ENCODE results near the gene SNAP47. TPM values are rescaled to one million over a fixed set of nuclear protein-coding genes. Genes with fewer than 3 reads are reported as not detected.
A peak's percentile ranks its signal among the peaks of the same experiment; 100 is the strongest.

Gene SNAP47
- total and polyA plus RNA-seq, 5 donors from 2014 or later = 26.3 to 60.1 (median 50.4) TPM

DNA sequence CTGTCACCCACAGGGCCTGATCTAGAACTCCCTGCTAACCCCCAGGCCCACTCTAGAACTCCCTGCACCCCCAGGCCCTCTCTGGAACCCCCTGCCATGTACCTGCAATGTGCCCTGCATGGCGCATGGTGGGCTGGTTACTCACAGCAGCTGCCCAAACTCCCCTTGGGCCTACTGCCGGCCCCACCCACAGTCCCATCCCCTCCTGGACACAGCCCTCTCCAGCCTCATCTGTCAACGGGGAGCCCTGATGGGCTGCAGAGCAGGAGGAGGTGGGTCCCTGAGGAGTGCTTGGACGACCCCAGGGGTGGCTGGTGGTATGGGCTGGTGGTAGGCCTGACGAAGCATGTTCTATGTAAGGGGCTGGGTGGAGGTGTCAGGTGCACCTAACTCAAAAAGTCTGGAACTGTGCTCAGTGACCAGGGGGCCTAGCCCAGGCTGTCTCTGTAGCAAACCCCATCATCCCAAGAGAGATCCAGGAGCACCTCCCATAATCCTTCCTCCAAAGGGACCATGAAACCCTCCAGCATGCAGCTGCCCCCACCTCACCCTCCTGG lies 61.2 kb downstream of the SNAP47 start:
- Mint-ChIP-seq H3K9me3 (peaks cover 0 to 1% (median 0%) of the 10 kb centered on the region in 7 donors), H3K36me3 (no peaks in the 10 kb centered on the region), H3K4me1 (peaks cover 0 to 5% (median 1%) of the 10 kb centered on the region in 4 donors), H3K27ac (peak overlapping the region in 1 of 3 donors; percentile 87), H3K27me3 (peaks cover 7% of the 10 kb centered on the region), H3K4me3 (no peak overlapping the region)
- Histone ChIP-seq H3K27me3 (ENCODE audit: control insufficient read depth, insufficient read depth, low read length) (peaks cover 3% of the 10 kb centered on the region), H3K27ac (ENCODE audit: insufficient read depth, low read length, poor library complexity, severe bottlenecking) (no peak overlapping the region), H3K4me1 (ENCODE audit: control insufficient read depth, insufficient read depth, low read length, poor library complexity, severe bottlenecking) (no peaks in the 10 kb centered on the region), H3K4me3 (ENCODE audit: low read depth, low read length) (no peak overlapping the region), H3K36me3 (ENCODE audit: control insufficient read depth, insufficient read depth, low read length) (no peaks in the 10 kb centered on the region), H3K9me3 (ENCODE audit: control insufficient read depth in 2 of 2, low read length in 2 of 2) (no peaks in the 10 kb centered on the region)
- no peak for DNase-seq
- no peak for ATAC-seq (ENCODE audit: low read depth in 2 of 2)

DNA sequence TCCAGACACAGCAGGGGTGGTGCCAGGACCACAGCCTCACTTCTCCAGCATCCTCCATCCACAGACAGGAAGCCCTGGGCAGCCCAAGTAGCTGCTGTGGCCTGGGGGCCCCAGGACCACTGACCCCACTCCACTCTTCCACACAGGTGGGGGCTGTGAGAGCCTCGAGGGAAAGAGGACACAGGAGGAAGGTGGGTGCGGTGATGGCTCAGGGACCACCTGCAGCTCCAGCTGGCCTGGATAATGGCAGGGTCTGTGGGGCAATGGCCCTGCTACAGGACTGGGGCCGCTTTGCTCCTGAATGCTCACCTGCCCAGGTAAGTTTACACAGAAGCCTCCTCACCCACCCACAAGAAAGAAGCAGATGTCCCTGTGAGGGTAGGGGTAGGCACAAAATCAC lies 61.9 kb downstream of the SNAP47 start:
- H3K27ac Mint-ChIP-seq = no peak overlapping the region
- Histone ChIP-seq H3K36me3 (ENCODE audit: control insufficient read depth, insufficient read depth, low read length) (no peaks in the 10 kb centered on the region), H3K4me3 (ENCODE audit: low read depth, low read length) (no peak overlapping the region), H3K9me3 (ENCODE audit: control insufficient read depth in 2 of 2, low read length in 2 of 2) (no peaks in the 10 kb centered on the region), H3K27ac (ENCODE audit: insufficient read depth, low read length, poor library complexity, severe bottlenecking) (no peak overlapping the region), H3K27me3 (ENCODE audit: control insufficient read depth, insufficient read depth, low read length) (peaks cover 3% of the 10 kb centered on the region), H3K4me1 (ENCODE audit: control insufficient read depth, insufficient read depth, low read length, poor library complexity, severe bottlenecking) (no peaks in the 10 kb centered on the region)
- H3K4me3 Mint-ChIP-seq = no peak overlapping the region
- H3K9me3 Mint-ChIP-seq = peaks cover 0 to 1% (median 0%) of the 10 kb centered on the region in 7 donors
- H3K36me3 Mint-ChIP-seq = no peaks in the 10 kb centered on the region
- peaks cover 11% of the 10 kb centered on the region for H3K27me3 Mint-ChIP-seq
- H3K4me1 Mint-ChIP-seq = no peaks in the 10 kb centered on the region
- no peak for DNase-seq
- no peak for ATAC-seq (ENCODE audit: low read depth in 2 of 2)

DNA sequence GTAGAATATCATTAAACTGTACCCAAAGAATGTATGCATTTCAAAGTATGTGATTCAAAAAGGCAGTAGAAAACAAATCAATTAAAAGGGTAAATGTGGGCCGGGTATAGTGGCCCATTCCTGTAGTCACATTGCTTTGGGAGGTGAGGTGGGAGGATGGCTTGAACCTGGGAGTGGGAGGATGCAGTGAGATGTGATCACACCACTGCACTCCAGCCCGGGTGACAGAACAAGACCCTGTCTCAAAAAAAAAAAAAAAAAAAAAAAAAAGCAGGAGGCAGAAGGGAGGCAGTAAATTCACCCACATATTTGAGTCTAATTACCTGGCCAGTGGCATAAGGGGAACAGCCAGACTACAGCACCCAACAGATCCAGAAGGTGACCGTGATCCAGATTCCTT lies 62.4 kb downstream of the SNAP47 start:
- DNase-seq (no peak), ATAC-seq (ENCODE audit: low read depth in 2 of 2) (no peak)
- H3K9me3 Mint-ChIP-seq = peaks cover 0 to 1% (median 0%) of the 10 kb centered on the region in 7 donors
- H3K36me3 Mint-ChIP-seq = no peaks in the 10 kb centered on the region
- peaks cover 3% of the 10 kb centered on the region for H3K27me3 ChIP-seq (ENCODE audit: control insufficient read depth, insufficient read depth, low read length)
- no peak overlapping the region for H3K27ac Mint-ChIP-seq
- no peaks in the 10 kb centered on the region for H3K4me1 ChIP-seq (ENCODE audit: control insufficient read depth, insufficient read depth, low read length, poor library complexity, severe bottlenecking)
- H3K4me3 ChIP-seq (ENCODE audit: low read depth, low read length) = no peak overlapping the region
- H3K4me3 Mint-ChIP-seq = no peak overlapping the region
- H3K27me3 Mint-ChIP-seq = peaks cover 15% of the 10 kb centered on the region
- H3K4me1 Mint-ChIP-seq = no peaks in the 10 kb centered on the region
- H3K27ac ChIP-seq (ENCODE audit: insufficient read depth, low read length, poor library complexity, severe bottlenecking) = no peak overlapping the region
- H3K9me3 ChIP-seq (ENCODE audit: control insufficient read depth in 2 of 2, low read length in 2 of 2) = no peaks in the 10 kb centered on the region
- H3K36me3 ChIP-seq (ENCODE audit: control insufficient read depth, insufficient read depth, low read length) = no peaks in the 10 kb centered on the region

DNA sequence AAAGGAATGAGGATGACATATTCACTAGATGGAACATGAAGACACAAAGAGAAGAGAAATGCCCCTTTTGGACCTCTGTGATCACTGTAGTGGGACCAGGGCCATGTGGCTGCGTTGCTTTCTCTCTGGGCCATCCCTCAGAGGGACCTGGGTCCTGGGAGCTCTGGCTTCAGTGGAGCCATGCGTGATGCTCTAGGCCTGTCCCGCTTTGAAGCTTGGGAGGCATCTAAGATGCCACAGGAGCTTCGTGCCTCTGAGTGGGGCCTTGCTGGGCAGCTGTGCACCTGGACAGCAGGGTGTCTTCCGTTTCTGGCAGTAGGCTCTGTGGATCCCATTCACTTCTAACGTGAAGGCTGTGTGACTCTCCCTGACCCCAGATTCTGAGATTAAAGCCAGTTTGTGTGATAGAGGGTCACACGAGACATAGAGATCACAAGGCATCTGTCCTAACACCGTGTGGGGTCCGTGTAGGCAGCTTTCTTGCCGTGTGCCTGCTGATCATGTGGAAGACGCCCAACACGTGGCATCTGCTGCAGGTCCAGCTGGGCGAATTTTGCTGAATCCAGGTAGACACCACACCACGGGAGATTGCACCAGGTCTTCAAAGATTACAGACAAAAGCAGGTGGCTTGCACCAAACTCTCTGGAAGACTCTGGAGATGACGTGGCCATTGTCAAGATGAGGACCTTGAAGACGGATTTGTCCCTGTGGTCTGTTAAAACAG lies 63.0 kb downstream of the SNAP47 start:
- Histone ChIP-seq H3K9me3 (ENCODE audit: control insufficient read depth in 2 of 2, low read length in 2 of 2) (no peaks in the 10 kb centered on the region), H3K4me1 (ENCODE audit: control insufficient read depth, insufficient read depth, low read length, poor library complexity, severe bottlenecking) (no peaks in the 10 kb centered on the region), H3K36me3 (ENCODE audit: control insufficient read depth, insufficient read depth, low read length) (no peaks in the 10 kb centered on the region), H3K4me3 (ENCODE audit: low read depth, low read length) (no peak overlapping the region), H3K27me3 (ENCODE audit: control insufficient read depth, insufficient read depth, low read length) (peaks cover 3% of the 10 kb centered on the region), H3K27ac (ENCODE audit: insufficient read depth, low read length, poor library complexity, severe bottlenecking) (no peak overlapping the region)
- DNase-seq = no peak
- no peak for ATAC-seq (ENCODE audit: low read depth in 2 of 2)
- peaks cover 0 to 1% (median 0%) of the 10 kb centered on the region in 7 donors for H3K9me3 Mint-ChIP-seq
- H3K4me1 Mint-ChIP-seq = no peaks in the 10 kb centered on the region
- no peak overlapping the region for H3K4me3 Mint-ChIP-seq
- peaks cover 20% of the 10 kb centered on the region for H3K27me3 Mint-ChIP-seq
- no peaks in the 10 kb centered on the region for H3K36me3 Mint-ChIP-seq
- no peak overlapping the region for H3K27ac Mint-ChIP-seq

DNA sequence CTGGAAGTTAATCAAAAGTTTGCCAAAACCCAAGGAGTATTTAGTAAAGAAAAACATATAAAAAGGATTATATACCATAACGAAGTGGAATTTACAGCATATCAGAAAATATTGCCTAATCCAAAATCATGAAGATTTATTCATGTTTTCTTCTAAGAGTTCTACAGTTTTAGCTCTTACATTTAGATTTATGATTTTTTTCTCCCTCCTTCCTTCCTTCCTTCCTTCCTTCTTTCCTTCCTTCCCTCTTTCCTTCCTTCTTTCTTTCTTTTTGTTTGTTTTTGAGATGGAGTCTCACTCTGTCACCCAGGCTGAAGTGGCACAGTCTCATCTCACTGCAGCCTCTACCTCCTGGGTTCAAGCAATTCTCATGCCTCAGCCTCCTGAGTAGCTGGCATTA lies 64.5 kb downstream of the SNAP47 start:
- Histone ChIP-seq H3K9me3 (ENCODE audit: control insufficient read depth in 2 of 2, low read length in 2 of 2) (peaks cover 0 to 6% of the 10 kb centered on the region in 2 experiments), H3K27ac (ENCODE audit: insufficient read depth, low read length, poor library complexity, severe bottlenecking) (no peak overlapping the region), H3K27me3 (ENCODE audit: control insufficient read depth, insufficient read depth, low read length) (peaks cover 8% of the 10 kb centered on the region), H3K4me3 (ENCODE audit: low read depth, low read length) (no peak overlapping the region), H3K4me1 (ENCODE audit: control insufficient read depth, insufficient read depth, low read length, poor library complexity, severe bottlenecking) (no peaks in the 10 kb centered on the region), H3K36me3 (ENCODE audit: control insufficient read depth, insufficient read depth, low read length) (no peaks in the 10 kb centered on the region)
- ATAC-seq (ENCODE audit: low read depth in 2 of 2) (no peak), DNase-seq (no peak)
- Mint-ChIP-seq H3K4me1 (no peaks in the 10 kb centered on the region), H3K4me3 (no peak overlapping the region), H3K27me3 (peaks cover 28% of the 10 kb centered on the region), H3K9me3 (peaks cover 0 to 8% (median under 1%) of the 10 kb centered on the region in 7 donors), H3K27ac (no peak overlapping the region), H3K36me3 (no peaks in the 10 kb centered on the region)

DNA sequence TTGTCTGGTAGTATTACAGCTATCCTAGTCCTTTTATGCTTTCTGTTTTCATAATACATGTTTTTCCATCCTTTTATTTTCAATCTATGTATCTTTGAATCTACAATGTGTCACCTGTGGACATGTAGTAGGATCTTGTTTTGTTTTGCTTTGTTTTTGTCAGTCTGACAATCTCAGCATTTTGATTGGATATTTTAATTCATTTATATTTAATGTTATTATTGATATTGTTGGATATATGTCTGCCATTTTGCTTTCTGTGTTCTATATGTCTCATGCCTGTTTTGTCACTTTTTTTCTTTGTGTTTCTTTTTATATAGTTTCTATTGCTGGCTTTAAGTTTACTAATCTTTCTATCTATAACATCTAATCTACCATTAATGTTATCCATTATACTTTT lies 68.7 kb downstream of the SNAP47 start:
- Histone ChIP-seq H3K4me1 (ENCODE audit: control insufficient read depth, insufficient read depth, low read length, poor library complexity, severe bottlenecking) (peaks cover 4% of the 10 kb centered on the region), H3K27ac (ENCODE audit: insufficient read depth, low read length, poor library complexity, severe bottlenecking) (no peak overlapping the region), H3K4me3 (ENCODE audit: low read depth, low read length) (no peak overlapping the region), H3K36me3 (ENCODE audit: control insufficient read depth, insufficient read depth, low read length) (no peaks in the 10 kb centered on the region), H3K9me3 (ENCODE audit: control insufficient read depth in 2 of 2, low read length in 2 of 2) (peaks cover 0 to 7% of the 10 kb centered on the region in 2 experiments), H3K27me3 (ENCODE audit: control insufficient read depth, insufficient read depth, low read length) (peaks cover 11% of the 10 kb centered on the region)
- H3K27ac Mint-ChIP-seq = no peak overlapping the region
- H3K9me3 Mint-ChIP-seq = peaks cover 0 to 9% (median 2%) of the 10 kb centered on the region in 7 donors
- DNase-seq = no peak
- H3K27me3 Mint-ChIP-seq = peaks cover 36% of the 10 kb centered on the region
- ATAC-seq (ENCODE audit: low read depth in 2 of 2) = no peak
- no peak overlapping the region for H3K4me3 Mint-ChIP-seq
- H3K4me1 Mint-ChIP-seq = peaks cover 0 to 2% (median 0%) of the 10 kb centered on the region in 4 donors
- peaks cover 4% of the 10 kb centered on the region for H3K36me3 Mint-ChIP-seq

DNA sequence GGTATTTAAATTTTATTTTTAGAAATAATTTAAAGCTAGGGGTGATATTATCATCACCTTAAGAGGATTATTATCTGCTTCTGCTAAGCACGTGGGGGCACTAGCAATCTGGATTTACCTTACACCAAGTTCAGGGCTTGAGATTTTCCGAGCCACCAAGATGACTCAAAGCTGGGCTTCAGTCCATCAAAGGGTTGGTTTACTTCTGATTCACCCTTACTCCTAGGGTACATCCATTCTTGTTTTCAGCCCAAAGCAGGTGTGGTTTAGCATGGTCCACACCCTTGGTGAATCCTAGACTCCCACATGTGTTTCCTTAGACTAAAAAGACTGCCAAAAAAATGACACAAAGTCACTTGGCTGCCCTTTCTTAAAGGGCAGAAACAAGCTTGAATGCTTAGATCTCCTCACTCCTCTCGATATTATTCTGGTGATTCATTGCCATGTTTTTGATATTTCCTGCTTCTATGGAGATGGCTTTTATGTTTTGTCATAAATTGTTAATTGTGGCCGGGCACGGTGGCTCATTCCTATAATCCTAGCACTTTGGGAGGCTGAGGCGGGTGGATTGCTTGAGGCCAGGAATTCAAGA lies 70.5 kb downstream of the SNAP47 start:
- H3K27ac Mint-ChIP-seq = no peak overlapping the region
- ATAC-seq (ENCODE audit: low read depth in 2 of 2) = no peak
- peaks cover 0 to 5% (median under 1%) of the 10 kb centered on the region in 4 donors for H3K4me1 Mint-ChIP-seq
- Histone ChIP-seq H3K9me3 (ENCODE audit: control insufficient read depth in 2 of 2, low read length in 2 of 2) (peaks cover 0 to 7% of the 10 kb centered on the region in 2 experiments), H3K4me1 (ENCODE audit: control insufficient read depth, insufficient read depth, low read length, poor library complexity, severe bottlenecking) (peaks cover 4% of the 10 kb centered on the region), H3K27ac (ENCODE audit: insufficient read depth, low read length, poor library complexity, severe bottlenecking) (no peak overlapping the region), H3K4me3 (ENCODE audit: low read depth, low read length) (no peak overlapping the region), H3K27me3 (ENCODE audit: control insufficient read depth, insufficient read depth, low read length) (peaks cover 10% of the 10 kb centered on the region), H3K36me3 (ENCODE audit: control insufficient read depth, insufficient read depth, low read length) (no peaks in the 10 kb centered on the region)
- H3K4me3 Mint-ChIP-seq = no peak overlapping the region
- DNase-seq = no peak
- H3K27me3 Mint-ChIP-seq = peaks cover 38% of the 10 kb centered on the region
- H3K9me3 Mint-ChIP-seq = peaks cover 0 to 9% (median 2%) of the 10 kb centered on the region in 7 donors
- peaks cover 4% of the 10 kb centered on the region for H3K36me3 Mint-ChIP-seq
